CD4-positive, alpha-beta T cell treated with Interleukin-4 for 4 hours (primary cell): ENCODE measurements around the gene RNF220.
"Not testable (repeated sequence)": the region's sequence is repeated elsewhere in the genome, so short reads cannot be mapped to it uniquely, and the experiment has no call there.

Source experiments
- DNase-seq: peaks from one replicate; pipeline ENCODE4 v3.0.0-alpha.2; 2020

RNF220 gene

DNA sequence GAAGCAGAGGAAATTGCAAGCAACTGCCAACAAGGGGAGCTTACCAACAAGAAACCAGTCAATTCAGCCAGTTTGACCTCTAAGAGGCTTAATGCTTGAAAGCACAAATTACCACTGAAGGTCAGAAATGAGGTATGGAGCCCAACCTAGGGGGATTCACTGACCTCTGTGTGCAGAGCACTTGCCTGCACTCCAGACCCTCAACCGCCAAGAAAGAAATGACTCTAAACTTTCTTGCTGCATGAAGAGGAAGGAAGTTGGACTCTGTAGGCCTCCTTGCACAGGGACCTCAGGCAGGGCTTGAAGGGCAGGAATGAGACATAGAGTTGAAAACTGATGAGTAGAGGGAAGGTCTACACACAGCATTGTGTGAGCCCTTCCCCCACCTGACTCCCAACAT lies 279.5 kb downstream of the RNF220 start:
- no peak for DNase-seq

DNA sequence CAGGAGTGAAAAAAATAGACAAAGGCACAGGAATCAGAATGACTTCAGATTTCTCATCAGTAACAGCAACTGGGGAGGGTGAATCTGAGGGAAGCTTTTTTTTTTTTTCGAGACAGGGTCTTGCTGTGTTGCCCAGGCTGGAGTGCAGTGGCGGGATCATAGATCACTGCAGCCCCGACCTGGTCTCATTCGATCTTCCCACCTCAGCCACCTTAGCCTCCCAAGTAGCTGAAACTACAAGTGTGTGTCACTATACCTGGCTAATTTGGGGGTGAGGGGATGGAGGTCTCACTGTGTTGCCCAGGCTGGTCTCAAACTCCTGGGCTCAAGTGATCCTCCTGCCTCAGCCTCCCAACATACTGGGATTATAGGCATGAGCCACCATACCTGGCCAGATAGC lies 280.2 kb downstream of the RNF220 start:
- no peak for DNase-seq

DNA sequence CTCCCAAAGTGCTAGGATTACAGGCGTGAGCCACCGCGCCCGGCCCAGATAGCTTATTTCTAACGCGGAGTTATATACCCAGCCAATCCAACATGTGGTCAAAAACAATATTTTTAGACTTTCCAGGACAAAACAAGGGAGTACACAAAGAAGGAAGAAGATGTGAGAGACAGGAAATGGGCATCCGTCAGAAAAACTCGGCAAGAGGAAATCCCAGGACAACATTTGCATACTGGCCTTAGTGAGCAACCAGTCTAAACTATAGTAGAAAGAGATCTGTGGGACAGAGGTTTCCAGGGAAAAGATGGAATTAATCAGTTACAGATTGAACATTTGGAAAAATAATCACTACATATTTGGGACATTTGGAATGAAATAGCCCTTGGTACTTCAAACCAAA lies 280.8 kb downstream of the RNF220 start:
- DNase-seq: no peak

DNA sequence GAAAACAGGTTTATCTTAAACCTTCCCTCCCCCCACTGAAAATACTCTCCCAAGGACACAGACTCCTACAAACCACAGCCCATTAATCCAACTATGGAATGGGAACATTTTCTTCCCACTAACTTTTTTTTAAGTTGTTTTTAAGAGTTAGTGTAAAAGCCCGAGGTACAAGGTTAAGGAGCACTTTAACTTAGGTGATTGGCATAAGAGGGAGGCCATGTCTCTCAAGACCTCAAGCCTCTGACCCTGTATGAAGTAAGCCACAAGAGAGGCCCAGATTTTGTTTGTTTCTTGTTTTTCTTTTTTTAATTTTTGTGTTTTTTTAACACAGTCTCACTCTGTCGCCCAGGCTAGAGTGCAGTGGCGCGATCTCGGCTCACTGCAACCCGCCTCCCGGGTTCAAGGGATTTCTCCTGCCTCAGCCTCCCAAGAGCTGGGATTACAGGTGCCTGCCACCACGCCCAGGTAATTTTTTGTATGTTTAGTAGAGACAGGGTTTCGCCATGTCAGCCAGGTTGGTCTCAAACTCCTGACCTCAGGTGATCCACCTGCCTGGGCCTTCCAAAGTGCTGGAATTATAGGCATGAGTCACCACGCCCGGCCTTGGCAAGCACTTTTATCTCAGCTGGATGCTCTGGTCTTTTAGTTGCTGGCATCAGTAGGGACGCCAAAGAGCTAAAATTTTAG lies 283.8 kb downstream of the RNF220 start:
- no peak for DNase-seq

DNA sequence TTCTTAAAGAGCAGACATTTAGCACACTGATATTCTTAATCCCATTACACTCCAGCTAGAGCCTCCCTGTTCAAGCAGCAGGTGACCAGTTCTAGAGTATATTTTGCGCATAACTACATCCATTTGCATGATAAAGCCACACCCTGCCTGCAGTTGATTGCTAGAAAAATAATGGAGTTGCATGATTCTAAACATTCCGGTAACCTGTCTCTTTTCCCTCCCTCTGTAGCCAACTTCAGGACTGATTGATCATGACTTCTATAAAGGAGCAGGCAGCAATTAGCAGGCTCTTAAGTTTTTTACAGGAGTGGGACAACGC lies 284.4 kb downstream of the RNF220 start:
- no peak for DNase-seq

DNA sequence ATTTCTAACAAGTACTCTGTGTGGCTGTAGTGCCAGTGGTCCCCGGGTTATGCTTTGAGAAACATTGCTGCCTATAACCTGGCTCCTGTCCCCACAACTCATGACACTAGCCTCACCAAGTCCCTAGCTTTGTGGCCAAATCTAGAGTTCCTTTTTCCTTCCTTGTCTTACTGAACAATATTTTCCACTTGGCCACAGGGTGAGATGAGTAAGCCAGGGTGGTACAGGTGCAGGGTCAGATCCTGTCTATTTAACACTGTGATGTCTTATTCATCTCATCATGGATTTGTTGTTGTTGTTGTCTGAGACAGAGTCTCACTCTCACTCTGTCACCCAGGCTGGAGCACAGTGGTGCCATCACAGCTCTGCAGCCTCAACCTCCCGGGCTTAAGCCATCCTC lies 288.1 kb downstream of the RNF220 start:
- DNase-seq: no peak

DNA sequence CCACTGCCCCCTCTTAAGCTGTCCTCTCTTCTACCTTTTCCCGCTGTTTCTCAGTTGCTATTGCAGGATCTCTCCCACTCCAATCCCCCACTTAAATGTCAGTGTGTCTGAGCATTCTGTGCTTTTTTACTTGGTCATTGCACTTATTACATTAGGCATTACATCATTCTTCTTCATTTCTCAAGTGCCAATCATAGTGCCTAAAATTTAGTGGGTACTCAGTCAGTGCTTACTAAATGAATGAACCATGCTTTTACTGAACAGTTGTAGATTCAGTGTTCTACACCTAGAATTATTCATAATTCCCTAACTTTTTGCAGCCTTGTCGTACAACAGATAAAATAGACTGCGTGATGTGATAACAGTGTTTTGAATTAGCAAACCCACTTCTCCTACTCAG lies 288.8 kb downstream of the RNF220 start:
- DNase-seq: no peak

DNA sequence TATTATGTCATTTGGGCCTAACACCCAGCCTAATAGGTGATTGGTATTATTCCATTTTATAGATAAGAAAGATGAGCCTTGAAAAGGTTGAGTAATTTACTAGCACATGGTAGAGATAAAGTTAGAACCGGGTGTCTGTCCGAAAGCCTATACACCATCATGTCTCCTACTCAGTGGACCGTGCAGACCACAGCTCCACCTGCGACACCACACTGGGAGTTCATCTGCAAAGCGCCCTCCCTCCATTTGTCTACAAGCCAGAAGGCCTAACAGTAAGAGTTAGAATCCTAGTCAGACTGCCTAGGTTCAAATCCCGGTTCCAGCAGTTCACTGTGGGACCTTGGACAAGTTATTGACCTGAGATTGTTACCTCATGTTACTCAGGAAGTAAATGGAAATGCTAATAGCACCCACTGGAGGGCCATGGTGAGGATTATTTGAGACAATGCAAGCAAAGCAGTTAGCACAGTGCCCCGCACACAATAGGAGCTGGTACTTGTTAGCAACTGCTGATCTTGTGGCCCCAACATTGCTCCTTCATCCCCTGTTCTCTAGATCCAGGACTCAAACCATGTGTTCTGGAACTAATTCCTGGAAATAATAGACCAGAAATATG lies 289.9 kb downstream of the RNF220 start:
- DNase-seq: no peak

DNA sequence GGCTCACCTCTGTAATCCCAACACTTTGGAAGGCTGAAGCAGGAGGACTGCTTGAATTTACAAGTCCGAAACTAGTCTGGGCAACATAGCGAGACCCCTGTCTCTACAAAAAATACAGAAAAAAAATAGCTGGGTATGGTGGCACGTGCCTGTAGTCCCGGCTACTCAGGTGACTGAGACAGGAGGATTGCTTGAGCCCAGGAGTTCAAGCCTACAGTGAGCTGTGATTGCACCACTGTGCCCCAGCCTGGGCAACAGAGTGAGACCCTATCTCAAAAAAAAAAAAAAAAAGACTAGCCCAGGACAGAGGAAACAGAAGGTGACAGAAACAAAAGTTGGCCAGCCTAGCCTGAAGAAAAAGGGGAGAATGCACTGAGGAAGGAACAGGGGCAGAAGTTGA lies 290.6 kb downstream of the RNF220 start:
- DNase-seq: no peak

DNA sequence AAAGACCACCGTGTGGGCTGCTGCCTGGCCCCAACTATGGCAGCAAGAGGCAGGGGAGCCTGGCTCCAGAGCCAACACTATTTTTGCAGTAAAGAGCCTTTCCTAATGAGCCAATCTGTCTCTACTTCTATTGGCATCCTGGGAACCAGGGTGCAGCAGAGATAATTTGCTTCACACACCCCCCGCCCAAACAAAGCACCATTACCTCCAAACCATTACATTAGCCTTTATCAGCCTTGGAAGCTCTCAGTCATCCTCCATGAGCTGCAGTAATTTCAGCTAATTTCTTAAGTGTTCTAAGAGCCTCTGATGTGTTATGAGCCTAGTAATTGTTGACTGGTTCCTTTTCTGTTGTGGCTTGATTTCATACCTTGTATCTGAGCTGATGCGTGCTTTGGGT lies 291.0 kb downstream of the RNF220 start:
- no peak for DNase-seq

DNA sequence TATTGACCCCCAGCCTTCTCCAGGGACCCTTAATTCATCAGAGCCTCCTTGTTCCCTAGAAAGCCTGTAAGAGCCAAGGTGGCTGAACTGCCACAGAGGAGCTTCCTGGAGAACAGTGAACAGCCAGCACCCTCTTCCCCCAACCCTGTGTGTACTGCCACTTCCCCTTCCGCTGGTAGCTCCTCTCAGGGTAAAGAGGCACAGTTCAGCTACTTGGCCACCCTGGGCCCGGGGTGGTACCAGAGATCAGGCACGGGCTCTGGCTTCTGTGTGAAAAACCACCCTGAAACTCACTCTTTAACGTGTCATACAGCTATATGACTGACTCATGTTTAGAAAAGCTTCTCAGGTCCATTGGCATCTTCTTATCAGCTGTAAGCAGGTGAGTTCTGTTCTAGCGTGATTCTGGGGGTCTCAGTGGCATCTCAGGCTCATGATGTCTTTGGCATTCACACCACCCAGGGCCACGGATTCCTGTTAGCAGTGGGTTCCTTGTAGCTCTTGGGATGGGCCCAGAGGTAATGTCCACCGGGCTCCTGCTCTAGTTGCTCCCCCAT lies 291.8 kb downstream of the RNF220 start:
- peak; percentile 39 for DNase-seq

DNA sequence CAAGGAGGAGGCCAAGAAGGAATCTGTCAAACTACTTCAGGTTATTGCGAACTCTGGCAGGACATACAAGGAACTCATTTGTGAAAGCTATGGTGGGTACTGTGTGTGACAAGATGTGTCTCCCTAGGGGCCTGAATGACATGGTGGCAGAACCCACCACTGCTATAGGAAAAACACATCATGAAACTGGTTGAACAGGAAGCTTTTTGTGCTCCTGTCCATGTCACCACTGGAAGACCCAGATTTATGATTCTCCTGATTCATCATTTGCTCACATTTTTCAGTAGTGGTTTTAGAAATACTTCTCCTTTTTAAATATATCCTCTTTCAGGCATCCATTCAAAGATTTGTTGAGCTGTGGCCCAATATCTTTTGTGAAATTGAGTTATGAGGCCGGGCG lies 293.1 kb downstream of the RNF220 start:
- DNase-seq: no peak

DNA sequence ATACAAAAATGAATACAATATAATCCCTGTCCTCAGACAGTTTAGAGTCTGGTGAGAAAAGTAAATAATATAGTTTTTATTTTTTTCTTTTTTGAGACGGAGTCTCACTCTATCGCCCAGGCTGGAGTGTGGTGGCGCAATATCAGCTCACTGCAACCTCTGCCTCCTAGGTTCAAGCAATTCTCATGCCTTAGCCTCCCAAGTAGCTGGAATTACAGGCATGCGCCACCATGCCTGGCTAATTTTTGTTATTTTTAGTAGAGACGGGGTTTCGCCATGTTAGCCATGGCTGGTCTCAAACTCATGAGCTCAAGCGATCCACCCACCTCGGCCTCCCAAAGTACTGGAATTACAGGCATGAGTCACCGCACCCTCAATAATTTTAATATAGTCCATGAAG lies 294.3 kb downstream of the RNF220 start:
- not testable (repeated sequence) for DNase-seq

DNA sequence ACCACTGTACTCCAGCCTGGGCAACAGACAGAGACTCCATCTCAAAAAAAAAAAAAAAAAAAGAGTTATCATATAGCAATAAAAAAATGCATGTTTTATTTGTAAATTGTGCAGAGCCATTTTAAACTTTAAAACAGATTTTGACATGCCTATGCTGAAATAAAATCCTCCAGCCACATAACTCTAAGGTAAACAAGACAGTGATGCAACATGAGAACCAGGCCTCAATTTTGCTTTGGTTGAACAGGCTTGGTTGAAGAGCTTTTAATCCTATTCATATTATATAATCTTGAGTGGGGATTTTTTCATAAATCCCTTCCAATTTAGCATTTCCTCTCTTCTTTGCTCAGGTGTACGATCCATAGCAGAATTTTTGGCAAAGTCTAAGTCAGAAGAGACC lies 295.5 kb downstream of the RNF220 start:
- no peak for DNase-seq

DNA sequence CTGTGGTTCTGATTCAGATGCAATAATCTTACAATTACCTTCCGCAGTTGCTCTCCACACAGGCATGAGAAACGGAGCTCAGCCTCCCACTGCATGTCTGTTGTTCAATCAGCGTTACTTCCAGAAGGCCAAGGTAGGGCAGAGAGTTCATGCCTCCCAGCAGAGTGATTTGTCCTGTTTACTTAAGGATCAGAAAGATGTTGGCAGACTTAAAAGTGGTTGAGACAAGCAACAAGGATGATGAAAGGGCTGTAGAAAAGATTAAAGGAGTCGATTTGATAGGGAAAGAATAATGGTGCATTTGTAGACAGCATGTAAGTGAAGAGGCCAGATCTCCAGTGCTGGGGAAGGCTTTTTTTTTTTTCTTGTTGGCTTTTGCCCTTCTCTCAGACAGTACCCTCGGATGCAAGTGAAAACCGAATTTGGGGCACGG lies 296.1 kb downstream of the RNF220 start:
- DNase-seq: no peak
